Astrocyte (in vitro differentiated cells and primary cell): Measurements from ENCODE around the gene TSPEAR.

Source experiments
- CTCF ChIP-seq: IDR thresholded peaks from 2 replicates; pipeline ENCODE4 v1.5.1; 2011; ENCODE audit warnings: low read depth, mild to moderate bottlenecking, inconsistent platforms, low read length, moderate library complexity; ENCODE audit not compliant: insufficient read depth
- EZH2 ChIP-seq: IDR thresholded peaks from 2 replicates; pipeline ENCODE4 v1.6.1; 2012; ENCODE audit warnings: mild to moderate bottlenecking, low read length, inconsistent platforms; ENCODE audit not compliant: insufficient read depth

GRCh38 chr21:44455524-44456213 is 255.7 kb downstream of the TSPEAR start:
- TF ChIP-seq EZH2: peak; percentile 44
- no peak for TF ChIP-seq CTCF
